ENCODE results near the gene CRYGD.
"Not testable (repeated sequence)": the region's sequence is repeated elsewhere in the genome, so short reads cannot be mapped to it uniquely, and the experiment has no call there.

Gene CRYGD

DNA sequence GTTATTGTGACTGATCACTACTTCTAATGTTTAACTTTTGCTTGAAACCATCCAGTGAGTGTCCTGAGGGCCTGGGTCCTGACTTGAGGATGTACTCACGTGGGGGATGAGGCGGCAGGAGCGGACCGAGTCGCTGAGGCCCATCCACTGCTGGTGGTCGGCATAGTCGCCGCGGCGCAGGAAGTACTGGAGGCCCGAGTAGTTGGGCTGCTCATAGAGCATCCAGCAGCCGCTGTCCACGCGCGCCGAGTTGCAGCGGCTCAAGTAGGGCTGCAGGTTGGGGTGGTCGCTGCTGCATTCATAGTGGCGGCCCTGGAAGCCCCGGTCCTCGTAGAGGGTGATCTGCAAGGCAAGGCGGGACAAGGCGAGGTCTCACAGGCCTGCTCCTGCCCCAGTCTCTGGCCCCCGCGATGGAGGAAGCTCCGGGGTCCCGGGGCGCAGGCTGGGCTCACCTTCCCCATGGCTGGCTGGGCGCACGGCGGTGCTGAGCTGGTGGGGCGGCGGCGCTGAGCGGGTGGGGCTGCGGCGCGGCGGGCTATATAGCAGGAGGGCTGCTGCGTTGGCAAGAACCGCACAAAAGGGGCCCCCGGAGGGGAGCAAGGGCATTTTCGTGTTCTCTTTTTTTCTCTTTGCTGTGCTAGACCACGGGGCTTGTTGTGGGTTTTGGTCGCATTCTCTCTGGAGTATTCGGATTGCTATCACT is at the start of gene CRYGD:
TSS of gene CRYGD (minus strand) at position 512 of the 703 bp plus-strand sequence. CDS start at position 461, 51 bp downstream.
- not testable (repeated sequence) for DNase-seq

DNA sequence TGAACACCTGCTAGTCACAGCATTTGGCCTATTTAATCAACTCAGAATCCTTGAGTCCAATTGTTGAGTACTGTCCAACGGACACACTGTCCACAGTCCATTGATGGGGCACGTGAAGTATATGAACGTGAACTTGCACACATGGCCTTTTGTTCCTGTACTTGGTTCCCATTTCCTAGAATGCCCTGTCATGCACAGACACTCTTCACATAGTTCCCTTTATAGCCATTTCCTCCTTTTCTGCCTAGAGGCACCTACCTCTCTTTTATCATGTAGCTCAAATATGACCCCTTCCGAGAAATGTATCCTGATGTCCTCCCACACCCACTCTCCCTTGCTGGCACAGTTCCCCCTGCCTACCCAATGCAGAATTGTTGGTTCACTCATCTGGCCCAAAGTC is 47.8 kb upstream of the CRYGD start:
- no peak for DNase-seq

DNA sequence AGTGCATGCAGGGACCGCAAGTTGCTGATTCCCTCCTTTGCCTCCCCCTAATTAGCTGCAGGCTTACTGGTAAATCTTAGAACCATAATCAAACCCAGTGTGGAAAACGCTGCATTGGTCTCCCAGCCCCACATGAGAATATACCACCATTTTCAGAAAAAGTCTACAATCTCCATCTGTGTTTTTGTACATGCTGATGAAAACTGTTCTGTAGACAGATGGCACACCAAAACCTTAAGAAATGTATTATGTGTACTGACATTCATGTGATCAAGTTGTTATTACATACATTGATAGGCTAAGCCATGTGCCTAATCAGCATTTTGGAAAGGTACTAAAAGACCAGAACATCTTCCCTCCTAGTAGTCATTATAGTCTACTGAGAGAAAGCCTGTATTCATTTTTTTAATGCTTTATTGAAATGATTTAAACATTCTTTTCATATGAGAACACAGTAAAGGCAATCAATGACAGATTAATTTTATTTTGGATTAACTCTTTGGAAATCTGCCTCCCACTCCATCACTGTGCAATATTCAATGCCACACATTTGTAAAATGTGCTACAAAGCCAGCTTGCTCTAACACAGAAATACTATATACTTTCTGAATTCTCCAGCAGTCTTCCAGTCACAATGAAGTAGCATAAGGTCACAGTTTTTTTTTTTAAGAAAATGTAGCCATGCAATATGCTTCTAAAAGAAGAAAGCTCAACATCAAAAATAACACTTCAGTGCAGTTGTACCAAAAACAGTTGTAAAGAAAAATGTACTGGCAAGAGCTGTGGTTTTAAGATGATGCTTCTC is 40.8 kb upstream of the CRYGD start:
- no peak for DNase-seq

DNA sequence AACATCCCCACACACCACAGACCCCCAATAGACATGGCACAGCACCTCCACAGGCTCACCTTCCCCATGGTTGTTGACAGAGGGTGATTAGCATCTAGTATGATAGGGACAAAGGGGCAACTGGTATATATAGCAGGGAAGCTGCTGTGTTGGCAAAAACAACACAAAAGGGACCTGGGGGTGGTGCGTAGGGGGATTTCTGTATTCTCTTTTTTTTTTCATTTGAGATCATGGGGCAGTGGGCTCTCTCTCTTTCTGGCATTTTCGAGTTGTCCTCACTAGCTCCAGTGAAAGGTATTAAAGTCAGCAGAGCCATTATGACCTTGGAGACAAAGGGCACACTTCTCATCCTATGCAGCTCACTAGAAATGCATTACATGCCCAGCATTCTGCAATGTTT is 39.2 kb upstream of the CRYGD start, which contains the start of gene CRYGA:
TSS of gene CRYGA (minus strand) at position 101 of the 400 bp plus-strand sequence. CDS start at position 68, 33 bp downstream.
- no peak for DNase-seq

DNA sequence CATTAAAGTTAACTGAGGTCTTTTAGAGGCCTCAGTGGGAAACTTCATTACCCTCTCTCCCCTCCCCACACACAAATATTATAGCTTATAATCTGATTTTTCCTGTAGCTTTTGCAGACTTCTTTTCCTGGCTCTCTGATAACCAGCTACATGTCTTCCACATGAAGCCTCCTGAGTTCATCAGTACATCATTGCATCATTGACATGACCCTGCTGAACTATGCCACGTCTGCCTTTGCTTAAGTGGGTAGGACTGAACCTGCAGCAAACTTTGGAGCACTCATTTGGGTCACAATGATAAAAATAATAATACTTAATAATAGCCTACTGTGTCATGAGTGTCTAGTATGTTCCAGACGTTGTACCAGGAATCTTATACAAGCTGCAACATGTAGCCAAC is 32.1 kb upstream of the CRYGD start:
- DNase-seq = no peak

DNA sequence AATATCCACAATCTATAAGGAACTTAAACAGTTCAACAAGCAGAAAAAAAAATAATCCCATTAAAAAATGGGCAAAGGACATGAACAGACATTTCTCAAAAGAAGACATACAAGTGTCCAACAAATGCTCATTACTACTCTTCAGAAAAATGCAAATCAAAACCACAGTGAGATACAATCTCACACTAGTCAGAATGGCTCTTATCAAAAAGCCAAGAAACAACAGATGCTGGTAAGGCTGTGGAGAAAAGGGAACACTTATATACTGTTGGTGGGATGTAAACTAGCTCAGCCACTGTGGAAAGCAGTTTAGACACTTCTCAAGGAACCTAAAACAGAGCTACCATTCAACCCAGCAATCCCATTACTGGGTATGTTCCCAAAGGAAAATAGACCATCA is 28.8 kb upstream of the CRYGD start:
- no peak for DNase-seq

DNA sequence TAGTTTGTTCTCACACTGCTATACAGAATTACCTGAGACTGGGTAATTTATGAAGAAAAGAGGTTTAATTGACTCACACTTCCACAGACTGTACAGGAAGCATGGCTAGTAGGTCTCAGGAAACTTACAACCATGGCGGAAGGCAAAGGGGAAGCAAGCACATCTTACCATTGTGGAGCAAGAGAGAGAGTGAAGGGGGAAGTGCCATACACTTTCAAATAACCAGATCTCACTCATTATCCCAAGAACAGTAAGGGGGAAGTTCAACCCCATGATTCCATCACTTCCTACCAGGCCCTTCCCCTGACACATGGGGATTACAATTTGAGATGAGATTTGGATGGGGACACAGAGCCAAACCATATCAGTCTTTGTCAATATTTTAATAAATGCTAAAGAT is 26.6 kb upstream of the CRYGD start:
- DNase-seq = no peak

DNA sequence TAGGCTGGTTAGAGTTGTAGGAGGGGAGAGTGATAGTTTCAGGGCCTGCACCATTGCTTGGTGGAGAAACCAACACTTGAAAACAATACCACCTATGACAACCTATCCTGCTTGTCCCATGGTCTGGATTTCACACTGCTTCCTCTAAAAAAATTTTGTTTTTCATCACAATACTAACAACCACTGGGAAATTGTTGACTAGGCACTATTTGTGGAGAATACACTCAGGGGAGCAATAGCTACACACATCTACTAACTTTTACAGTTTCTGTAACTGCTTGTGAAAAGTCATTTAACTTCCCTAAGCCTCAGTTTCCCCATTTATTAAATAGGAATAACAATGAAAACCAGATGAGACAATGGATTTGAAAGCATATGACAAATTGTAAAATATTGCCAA is 25.8 kb upstream of the CRYGD start:
- DNase-seq = no peak

DNA sequence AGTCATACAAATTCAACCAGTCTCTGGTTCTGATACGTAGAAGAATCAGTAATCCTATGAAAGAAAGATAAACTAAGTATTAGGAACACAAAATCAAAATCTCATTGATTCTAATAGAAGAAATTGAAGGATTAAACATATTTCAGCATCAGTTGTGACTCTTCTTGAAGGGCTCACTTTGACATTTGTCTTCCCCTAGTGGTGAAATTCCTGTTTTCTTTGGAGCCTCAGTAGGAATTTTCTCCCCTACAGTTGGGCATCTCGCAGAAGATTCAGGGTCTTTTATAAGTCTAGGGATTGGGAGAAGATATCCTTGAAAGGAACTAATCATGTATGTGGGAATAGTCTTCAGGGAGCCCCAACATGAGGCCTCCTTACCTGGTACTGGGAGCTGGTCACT is 24.5 kb upstream of the CRYGD start:
- DNase-seq = no peak

DNA sequence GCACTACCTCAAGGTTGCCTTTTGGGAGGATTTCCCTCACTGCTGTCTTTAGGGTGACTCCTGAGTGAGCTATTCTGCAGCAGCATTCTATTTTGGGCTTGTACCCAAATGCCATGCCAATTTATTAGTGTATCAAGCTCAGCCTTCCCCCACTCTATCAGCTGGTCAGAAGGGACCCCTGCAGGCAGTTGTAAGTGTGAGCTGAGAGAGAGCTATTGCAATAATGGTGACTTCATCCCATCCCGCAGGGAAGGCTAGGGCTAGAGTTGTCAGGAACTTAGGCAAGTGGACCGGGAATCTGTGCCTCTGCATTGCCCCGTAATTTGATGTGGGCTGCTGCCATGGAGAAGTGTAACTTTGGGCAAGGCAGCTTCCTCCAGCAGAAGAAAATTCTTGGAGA is 23.4 kb upstream of the CRYGD start:
- no peak for DNase-seq

DNA sequence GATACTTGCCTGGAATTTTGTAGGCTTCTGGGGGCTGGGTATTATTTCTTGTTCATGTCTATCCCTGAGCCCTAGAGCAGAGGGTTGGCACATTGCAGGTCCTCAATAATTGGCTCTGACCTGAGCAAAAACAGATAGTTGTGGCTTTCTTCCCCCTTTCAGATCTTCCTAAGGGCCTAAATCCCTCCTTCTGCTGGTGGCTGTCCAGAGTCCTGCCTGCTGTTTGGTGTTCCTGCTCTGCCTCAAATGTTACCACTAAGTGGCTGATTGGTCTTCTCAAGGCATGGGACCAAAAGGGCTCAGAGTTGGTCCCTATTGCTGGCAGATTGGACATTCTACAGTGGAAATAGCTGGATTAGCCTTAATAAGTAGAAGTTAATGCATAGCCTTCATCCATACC is 22.7 kb upstream of the CRYGD start:
- DNase-seq = no peak

DNA sequence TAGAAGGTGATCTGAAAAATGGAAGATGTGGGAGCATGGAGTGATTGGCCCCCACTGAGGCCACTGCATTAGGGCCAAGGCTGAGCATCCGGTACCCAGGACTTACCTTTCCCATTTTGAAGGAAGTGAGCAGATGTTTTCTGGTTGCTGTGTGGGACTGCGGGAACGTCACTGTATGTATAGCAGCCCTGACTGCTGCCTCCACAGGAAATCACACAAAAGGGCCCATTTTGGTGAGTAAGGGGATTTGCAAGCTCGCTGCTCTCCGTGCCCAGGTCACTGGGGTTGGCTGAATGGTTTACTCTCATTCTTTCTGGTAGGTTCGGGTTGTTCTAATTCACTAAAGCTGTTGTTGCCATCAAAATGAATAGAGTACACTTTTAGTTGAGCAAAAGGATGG is 21.7 kb upstream of the CRYGD start, which contains the start of gene CRYGB:
TSS of gene CRYGB (minus strand) at position 153 of the 400 bp plus-strand sequence. CDS start at position 115, 38 bp downstream.
- DNase-seq = no peak

DNA sequence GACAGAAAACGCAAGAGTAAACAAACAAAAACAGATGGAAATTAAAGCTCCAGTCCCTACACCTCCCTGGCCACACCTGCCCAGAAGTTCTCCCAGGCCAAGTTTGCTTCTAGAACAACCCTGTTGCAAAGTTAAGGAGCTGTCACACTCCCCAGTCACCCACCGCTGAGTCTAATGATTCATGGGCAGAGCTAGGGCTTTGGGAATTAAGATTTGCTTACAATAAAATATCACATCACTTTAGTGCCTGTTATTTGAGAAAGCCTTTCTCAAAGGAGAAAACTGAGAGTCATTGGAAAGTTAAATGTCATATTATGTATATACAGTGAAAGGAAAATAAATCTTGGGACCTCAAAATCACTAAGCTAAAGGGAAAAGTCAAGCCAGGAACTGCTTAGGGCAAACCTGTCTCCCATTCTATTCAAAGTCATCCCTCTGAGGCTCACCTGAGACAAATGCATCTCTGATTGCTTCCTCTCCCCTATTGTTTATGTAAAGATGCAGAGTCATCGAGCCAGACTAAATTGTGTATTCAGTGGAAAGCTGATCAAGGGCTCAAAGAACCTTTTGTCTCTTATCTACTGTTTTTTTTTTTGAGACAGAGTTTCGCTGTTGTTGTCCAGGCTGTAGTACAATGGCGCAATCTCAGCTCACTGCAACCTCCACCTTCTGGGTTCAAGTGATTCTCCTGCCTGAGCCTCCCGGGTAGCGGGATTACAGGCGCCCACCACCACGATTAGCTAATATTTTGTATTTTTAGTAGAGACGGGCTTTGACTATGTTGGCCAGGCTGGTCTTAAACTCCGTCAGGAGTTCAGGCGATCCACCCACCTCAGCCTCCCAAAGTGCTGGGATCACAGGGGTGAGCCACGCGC is 18.8 kb upstream of the CRYGD start:
- no peak for DNase-seq

DNA sequence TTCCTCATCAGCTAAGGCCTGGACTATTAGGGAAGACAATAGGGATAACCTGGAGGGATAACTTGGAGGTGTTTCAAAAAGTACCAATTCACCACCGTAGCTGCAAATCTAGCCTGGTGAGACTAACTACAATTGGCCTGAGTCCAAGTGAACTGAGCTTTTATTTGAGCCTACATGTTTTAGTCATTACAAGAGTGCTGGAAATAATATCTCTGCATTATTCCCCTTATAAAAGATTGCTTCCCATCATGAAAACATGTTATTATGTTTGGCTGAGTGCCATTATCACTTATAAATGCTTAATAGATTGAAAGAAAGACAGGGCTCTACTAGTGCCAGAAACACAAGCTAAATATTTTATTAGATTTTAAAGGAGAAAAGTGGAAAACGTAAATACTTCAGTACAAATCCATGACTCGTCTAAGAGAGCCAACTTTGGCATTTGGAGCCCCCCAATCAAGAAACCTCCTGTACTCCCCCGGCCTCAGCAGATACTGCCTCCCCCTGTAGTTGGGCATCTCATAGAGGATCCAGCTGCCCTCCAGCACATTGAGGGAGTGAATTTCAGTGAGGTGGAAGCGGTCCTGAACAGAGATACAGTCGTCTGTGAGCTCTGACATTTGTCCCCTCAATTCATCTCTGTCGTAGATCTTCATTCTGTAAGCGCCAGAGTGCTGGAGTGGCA is 18.1 kb upstream of the CRYGD start:
- no peak for DNase-seq

DNA sequence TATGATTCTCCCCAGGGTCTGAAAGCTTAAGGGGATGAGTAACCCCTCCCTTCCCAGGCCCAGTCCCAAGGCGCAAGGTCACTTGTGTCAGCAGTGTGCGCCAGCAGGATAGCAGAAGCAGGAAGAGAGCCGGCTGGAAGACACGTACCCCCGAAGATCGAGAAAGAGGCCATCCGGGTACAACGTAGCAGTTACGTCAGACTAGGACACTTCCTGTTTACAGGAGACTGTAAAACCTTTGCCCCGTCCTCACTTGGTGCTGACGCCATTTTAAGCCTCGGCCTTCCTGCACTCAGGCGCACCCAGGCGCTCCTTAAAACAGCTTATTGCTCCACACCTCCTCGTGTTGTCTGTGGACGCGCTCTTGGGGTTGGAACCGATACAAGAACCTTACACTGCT is 15.1 kb upstream of the CRYGD start:
- no peak for DNase-seq

DNA sequence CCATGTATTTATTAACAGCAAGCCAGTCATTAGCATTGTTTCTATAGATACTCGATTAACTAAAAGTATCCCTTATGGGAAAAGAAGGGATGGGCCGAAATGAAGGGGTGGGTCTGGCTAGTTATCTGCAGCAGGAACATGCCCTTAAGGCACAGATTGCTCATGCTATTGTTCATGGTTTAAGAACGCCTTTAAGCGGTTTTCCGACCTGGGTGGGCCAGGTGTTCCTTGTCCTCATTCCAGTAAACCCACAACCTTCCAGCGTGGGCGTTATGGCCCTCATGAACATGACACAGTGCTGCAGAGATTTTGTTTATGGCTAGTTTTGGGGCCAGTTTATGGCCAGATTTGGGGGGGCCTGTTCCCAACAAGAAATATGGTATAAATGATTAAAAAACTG is 14.0 kb upstream of the CRYGD start:
- DNase-seq = not testable (repeated sequence)

DNA sequence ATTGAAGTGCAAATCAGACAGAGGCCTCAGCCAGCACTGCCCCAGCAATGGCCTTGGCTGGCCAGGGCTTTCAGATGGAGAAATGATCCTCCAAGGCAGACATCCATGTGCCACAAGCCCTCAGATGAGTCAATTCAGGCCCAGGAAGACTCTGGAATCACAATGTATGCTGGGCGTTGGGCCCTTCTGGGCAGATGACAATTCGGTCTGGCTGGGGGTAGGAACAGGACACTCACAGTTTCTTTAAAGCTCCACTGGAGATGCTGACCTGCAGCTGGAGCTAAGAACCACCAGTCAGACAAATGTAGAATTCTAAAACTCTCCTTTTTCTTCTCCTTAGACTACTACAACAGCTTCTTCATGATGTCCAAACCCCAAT is 12.4 kb upstream of the CRYGD start:
- DNase-seq = no peak

DNA sequence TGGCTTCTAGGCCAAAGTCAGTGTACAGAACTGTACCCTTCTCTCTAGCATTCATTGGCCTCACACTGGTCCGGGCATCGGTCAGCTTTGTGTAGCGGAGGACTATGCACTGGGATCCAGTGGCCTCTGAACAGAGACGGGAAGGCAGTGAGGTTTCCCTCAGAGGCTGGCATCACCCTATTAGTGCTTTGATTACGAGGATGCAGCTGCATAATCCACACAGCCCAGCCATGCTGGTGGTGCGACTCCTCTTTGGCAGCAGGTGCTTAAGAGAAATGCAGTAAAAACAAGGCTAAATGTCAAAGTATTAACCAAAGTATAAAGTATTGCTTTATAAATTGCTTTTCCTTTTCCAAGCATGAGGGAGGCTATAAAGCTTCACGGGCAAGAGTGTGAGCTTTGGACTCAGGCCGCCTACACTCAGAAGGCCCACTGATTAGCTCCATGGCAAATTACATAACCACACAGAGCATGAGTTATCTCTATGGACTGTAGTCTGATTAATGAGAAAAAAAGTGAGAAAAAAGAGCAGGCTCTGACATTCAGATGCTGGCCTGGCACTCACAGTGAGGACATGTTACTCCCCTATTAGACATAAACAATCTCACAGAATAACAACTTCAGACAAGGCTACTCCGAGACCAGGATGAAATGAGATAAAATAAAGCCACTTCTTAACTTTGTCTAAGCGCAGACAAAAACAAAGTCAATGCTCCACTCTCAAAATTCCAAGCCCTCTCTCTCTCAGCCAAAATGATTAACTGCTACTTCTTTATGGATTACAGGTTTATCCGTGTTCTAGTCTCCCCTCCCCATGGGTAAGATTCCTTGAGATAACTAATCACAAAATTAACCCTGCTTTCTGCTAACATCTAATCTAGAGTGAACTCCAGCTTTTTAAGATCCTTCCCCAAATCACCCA is 11.7 kb upstream of the CRYGD start:
- DNase-seq = no peak

DNA sequence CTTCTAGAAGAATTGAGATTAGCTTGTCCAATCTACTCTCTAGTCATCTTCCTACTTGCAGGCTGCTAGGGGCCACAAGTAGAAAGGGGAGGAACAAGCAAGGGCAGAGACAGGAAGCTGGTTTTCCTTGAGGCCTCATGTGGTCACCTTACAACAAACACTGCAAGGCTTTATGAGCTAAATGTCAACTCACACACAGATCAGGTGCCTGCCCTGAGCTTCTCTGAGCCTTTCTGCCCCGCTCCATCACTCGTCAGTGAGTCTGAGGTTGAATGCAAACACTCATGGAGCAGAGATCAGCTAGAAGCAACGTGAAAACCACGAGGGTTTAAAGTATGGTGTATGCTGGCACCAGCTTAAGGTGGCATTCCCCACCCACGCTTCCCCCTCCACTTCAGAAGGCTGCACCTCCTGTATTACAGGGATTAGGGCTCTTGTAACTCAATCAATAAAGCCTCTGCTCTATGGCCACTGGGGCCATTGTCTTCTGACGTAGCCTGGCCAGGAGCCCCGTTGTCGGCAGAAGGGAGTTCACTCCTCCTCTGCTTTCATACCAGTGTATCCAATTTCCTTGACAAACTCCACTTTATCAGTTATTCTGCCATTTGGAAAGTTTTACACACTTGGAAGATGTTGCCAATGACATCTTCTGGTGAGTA is 10.7 kb upstream of the CRYGD start:
- DNase-seq = peak; percentile 8

DNA sequence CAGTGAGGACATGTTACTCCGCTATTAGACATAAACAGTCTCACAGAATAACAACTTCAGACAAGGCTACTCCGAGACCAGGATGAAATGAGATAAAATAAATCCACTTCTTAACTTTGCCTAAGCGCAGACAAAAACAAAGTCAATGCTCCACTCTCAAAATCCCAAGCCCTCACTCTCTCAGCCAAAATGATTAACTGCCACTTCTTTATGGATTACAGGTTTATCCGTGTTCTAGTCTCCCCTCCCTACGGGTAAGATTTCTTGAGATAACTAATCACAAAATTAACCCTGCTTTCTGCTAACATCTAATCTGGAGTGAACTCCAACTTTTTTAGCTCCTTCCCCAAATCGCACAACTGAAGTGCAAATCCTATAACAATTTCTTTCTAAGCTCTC is 6.4 kb upstream of the CRYGD start:
- DNase-seq = no peak
